Karpas-422 (cell line): ENCODE data around the gene APOM. TPM values are rescaled to one million over a fixed set of nuclear protein-coding genes. Genes with fewer than 3 reads are reported as not detected.

Source experiments
- DNase-seq: peaks from one replicate; pipeline ENCODE4 v3.0.0-alpha.2; 2015
- H2AFZ ChIP-seq: fragments of 200-600 bp; sonication (generic); 2 replicates; pipeline ENCODE4 v1.6.1; 2014; ENCODE audit warnings: antibody characterized with exemption, low read length, mixed read lengths
- H3K27ac ChIP-seq: fragments of 200-600 bp; sonication (generic); 2 replicates; pipeline ENCODE4 v1.5.1; 2014; ENCODE audit warnings: mild to moderate bottlenecking, low read length, moderate library complexity
- H3K27me3 ChIP-seq: fragments of 200-600 bp; sonication (generic); 2 replicates; pipeline ENCODE4 v1.6.1; 2014; ENCODE audit warnings: low read length, mixed read lengths
- H3K36me3 ChIP-seq: fragments of 200-600 bp; sonication (generic); 2 replicates; pipeline ENCODE4 v1.6.1; 2014; ENCODE audit warnings: low read length, mixed read lengths; ENCODE audit not compliant: insufficient read depth
- H3K4me1 ChIP-seq: fragments of 200-600 bp; sonication (generic); 2 replicates; pipeline ENCODE4 v1.6.1; 2014; ENCODE audit warnings: mild to moderate bottlenecking, low read length, mixed read lengths
- H3K4me2 ChIP-seq: fragments of 200-600 bp; sonication (generic); 2 replicates; pipeline ENCODE4 v1.6.1; 2014; ENCODE audit warnings: low read length, low read depth, mild to moderate bottlenecking; ENCODE audit not compliant: poor library complexity, severe bottlenecking
- H3K4me3 ChIP-seq: fragments of 200-600 bp; sonication (generic); 2 replicates; pipeline ENCODE4 v1.5.1; 2014; ENCODE audit warnings: mild to moderate bottlenecking, antibody characterized with exemption, low read length, mixed read lengths
- H3K79me2 ChIP-seq: fragments of 200-600 bp; sonication (generic); 2 replicates; pipeline ENCODE4 v1.6.1; 2014; ENCODE audit warnings: mild to moderate bottlenecking, low read length, mixed read lengths
- H3K9ac ChIP-seq: fragments of 200-600 bp; sonication (generic); 2 replicates; pipeline ENCODE4 v1.6.0; 2014; ENCODE audit warnings: low read length
- H3K9me2 ChIP-seq: fragments of 200-600 bp; sonication (generic), shearing (Covaris generic); replicated peaks from 2 replicates; pipeline ENCODE4 v1.6.0; 2014; ENCODE audit warnings: mild to moderate bottlenecking, low read length, moderate library complexity; ENCODE audit not compliant: insufficient read depth
- H3K9me3 ChIP-seq: fragments of 300-700, 200-600 bp; sonication (generic); 2 replicates; pipeline ENCODE4 v1.6.1; 2014; ENCODE audit warnings: low read length, mixed read lengths
- H4K20me1 ChIP-seq: fragments of 200-600 bp; sonication (generic); 2 replicates; pipeline ENCODE4 v1.6.1; 2014; ENCODE audit warnings: mild to moderate bottlenecking, antibody characterized with exemption, low read length, low read depth; ENCODE audit not compliant: insufficient read depth
- total RNA-seq: library from RNA; depleted of rRNA; stranded (reverse); fragments of >200 nt; shearing (Covaris generic); gene quantifications from 2 replicates; pipeline ENCODE4 v1.2.3, GENCODE V29; 2014; ENCODE audit warnings: low replicate concordance

Gene APOM
- total RNA-seq, 1 experiment from 2014 or later = 6.7 TPM

DNA sequence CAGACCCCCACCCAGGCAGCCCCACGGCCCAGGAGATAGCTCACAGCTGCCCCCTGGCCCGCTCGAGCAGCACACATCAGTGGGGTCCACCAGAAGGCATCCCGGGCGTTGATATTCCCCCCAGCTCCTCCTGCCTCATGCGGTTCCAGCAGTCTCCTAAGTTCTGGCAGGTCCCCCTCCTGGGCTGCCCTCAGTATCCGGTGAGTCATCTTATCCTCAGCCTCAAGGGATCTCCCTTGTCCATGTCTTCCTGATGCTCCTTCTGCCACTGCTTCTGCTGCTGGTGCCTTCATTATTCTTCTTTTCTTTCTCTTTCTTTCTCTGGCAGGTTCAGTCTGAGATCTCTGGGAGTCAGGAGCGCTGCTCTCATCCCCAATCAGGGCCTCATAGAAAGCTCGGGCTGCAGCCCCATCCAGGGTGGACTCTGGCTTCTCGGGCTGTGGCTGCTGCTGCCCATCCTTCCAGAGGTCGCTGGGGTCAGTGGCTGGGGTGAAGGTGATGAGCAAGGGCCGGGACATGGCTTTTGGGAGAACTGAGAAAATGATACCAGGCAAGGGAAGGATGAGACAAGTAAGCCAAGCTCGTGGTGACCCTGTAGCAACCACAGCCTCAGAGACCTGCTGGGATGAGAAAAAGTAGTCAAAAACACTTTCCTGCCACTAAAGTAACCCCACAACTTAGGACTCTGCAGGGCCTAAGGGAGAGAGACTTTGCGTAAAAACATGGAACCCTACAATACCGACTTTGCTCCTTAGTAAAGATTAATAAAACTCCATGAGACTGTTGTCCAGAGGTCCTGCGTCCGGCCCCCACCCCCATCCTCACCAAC is 8.5 kb downstream of the APOM start:
- Histone ChIP-seq H3K4me3 (peak overlapping the region; percentile 91), H3K9ac (peak overlapping the region; percentile 90), H4K20me1 (peaks cover 9% of the 10 kb centered on the region; the same call in 1 of the 2 replicates), H3K27ac (peak overlapping the region; percentile 89), H3K9me3 (no peaks in the 10 kb centered on the region), H3K79me2 (peaks cover 56% of the 10 kb centered on the region), H3K9me2 (no peaks in the 10 kb centered on the region), H3K27me3 (no peaks in the 10 kb centered on the region), H3K36me3 (peaks cover 21% of the 10 kb centered on the region), H3K4me1 (peaks cover 41% of the 10 kb centered on the region), H2AFZ (no peak overlapping the region), H3K4me2 (peak overlapping the region; percentile 89)
- DNase-seq = no peak

DNA sequence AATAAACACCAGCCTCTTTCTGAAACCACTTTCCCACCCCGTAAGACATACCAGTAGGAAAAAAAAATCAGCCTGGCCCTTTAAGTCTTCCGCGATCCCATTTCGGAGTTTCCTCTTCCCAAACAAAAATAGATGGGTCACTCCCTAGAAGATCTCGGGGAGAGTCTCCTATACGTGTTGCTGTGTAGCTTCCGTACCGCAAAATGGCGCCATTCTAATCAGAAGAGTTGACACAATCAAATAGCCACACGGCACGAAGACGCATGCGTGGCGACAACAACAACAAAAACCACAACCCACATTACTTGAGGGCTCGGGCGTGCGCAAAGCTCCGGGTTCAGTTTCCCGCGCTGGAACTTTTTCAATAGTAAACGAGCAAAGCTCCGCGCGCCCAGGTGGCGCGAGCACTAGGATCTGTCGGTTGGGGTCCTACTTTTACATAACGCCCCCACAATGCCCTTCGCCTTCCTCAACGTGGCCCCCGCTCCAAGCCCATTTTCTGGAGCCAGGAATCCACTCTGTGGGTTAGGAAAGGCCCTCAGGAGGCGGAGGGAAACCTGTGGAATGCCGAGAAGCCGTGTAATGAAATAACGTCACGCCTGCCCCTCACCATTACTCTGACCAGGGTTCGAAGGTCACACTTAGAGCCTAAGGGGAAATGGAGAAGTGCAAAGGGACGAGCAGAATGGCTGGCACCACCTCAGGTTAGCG is 9.3 kb downstream of the APOM start, which contains the start of gene GPANK1:
TSS of gene GPANK1 (minus strand) at position 208 of the 711 bp plus-strand sequence. CDS start 519 bp downstream, outside the sequence.
- H3K4me1 ChIP-seq = peaks cover 35% of the 10 kb centered on the region
- peak within 1 kb of the TSS; percentile 89 for H3K4me2 ChIP-seq
- peak within 1 kb of the TSS; percentile 89 for H3K27ac ChIP-seq
- H3K9ac ChIP-seq = peak within 1 kb of the TSS; percentile 90
- peak within 1 kb of the TSS; percentile 91 for H3K4me3 ChIP-seq
- H3K79me2 ChIP-seq = peaks cover 48% of the 10 kb centered on the region
- H2AFZ ChIP-seq = no peak within 1 kb of the TSS
- H3K9me3 ChIP-seq = no peaks in the 10 kb centered on the region
- no peaks in the 10 kb centered on the region for H3K27me3 ChIP-seq
- H3K36me3 ChIP-seq = peaks cover 25% of the 10 kb centered on the region
- DNase-seq = peak; percentile 97
- no peaks in the 10 kb centered on the region for H3K9me2 ChIP-seq
- H4K20me1 ChIP-seq = peaks cover 9% of the 10 kb centered on the region; the same call in 1 of the 2 replicates

DNA sequence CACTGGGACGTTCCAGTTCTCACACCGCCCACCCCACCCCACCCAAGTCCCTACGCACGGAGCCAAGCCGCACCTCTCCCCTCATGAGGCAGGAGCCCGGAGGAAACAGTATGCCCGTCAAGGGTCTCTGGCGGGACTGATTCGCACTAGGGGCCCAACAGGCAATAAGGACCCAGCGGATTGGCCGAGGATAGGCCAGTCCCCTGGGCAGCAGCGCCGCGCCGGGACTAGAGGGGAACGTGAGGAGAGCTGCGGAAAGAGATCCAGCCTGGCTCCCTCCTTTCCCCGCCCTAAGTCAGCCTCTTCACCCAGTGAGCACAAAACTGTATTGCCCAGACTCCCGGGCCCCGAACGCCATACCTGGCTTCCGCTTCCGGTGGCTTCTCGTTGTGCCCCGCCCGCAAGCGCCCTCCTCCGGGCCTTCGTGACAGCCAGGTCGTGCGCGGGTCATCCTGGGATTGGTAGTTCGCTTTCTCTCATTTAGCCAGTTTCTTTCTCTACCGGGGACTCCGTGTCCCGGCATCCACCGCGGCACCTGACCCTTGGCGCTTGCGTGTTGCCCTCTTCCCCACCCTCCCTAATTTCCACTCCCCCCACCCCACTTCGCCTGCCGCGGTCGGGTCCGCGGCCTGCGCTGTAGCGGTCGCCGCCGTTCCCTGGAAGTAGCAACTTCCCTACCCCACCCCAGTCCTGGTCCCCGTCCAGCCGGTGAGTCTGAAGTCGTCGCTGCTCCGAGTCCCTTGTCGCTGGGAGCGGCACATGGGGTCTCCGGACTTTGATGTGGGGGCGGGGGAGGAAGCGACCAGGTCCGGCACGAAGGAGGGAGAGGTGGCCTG is 10.0 kb downstream of the APOM start, which contains the start of gene CSNK2B:
TSS of gene CSNK2B (plus strand) at position 580 of the 836 bp plus-strand sequence. CDS start 752 bp downstream, outside the sequence.
- Histone ChIP-seq H3K4me3 (peak within 1 kb of the TSS; percentile 91), H3K9me2 (no peaks in the 10 kb centered on the region), H2AFZ (no peak within 1 kb of the TSS), H3K4me1 (peaks cover 34% of the 10 kb centered on the region), H3K27me3 (no peaks in the 10 kb centered on the region), H3K4me2 (peak within 1 kb of the TSS; percentile 89), H3K9me3 (no peaks in the 10 kb centered on the region), H3K79me2 (peaks cover 44% of the 10 kb centered on the region), H3K36me3 (peaks cover 27% of the 10 kb centered on the region), H3K9ac (peak within 1 kb of the TSS; percentile 94), H4K20me1 (peaks cover 9% of the 10 kb centered on the region; the same call in 1 of the 2 replicates), H3K27ac (peak within 1 kb of the TSS; percentile 89)
- peak; percentile 99 for DNase-seq

DNA sequence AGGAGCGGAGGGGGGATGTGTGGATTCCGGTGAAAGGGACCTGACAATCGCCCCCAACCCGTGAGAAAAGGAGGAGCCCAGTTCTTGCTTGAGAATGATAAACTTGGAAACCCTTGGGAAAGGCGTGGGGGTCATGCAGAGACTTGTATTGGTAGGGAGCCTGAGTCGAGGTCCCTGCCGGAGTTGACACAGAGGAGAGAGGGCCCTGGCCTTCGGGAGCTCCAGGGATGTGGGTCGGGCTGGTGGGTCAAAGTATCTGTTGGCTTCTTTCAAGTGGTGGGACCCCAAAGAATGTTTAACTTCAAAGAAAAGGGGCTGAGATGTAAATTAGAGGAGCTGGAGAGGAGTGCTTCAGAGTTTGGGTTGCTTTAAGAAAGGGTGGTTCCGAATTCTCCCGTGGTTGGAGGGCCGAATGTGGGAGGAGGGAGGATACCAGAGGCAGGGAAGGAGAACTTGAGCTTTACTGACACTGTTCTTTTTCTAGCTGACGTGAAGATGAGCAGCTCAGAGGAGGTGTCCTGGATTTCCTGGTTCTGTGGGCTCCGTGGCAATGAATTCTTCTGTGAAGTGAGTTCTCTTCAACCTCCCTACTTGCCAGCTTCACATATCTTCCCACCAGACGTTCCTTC is 10.8 kb downstream of the APOM start:
- H2AFZ ChIP-seq = no peak overlapping the region
- peaks cover 31% of the 10 kb centered on the region for H3K36me3 ChIP-seq
- H3K79me2 ChIP-seq = peaks cover 44% of the 10 kb centered on the region

DNA sequence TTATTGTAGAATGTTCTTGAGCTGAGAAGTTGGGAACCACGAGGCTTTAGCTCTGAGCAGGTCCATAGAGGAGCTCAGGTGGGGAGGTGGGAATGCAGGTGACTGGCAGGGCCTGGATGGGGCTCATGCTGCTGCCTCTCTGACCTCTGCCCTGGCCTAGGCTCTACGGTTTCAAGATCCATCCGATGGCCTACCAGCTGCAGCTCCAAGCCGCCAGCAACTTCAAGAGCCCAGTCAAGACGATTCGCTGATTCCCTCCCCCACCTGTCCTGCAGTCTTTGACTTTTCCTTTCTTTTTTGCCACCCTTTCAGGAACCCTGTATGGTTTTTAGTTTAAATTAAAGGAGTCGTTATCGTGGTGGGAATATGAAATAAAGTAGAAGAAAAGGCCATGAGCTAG is 14.0 kb downstream of the APOM start, which contains the start of gene LY6G5B:
TSS of gene LY6G5B (plus strand) at position 301 of the 400 bp plus-strand sequence. CDS start 975 bp downstream, outside the sequence.
- Histone ChIP-seq H3K9ac (no peak within 1 kb of the TSS), H3K79me2 (peaks cover 28% of the 10 kb centered on the region), H3K36me3 (peaks cover 33% of the 10 kb centered on the region)

More for the DNA sequence above, 10.8 kb downstream of the APOM start:
- DNase-seq = no peak
- no peaks in the 10 kb centered on the region for H3K9me2 ChIP-seq
- H3K9me3 ChIP-seq = no peaks in the 10 kb centered on the region
- H3K4me3 ChIP-seq = peak overlapping the region; percentile 91
- peaks cover 29% of the 10 kb centered on the region for H3K4me1 ChIP-seq
- H3K4me2 ChIP-seq = peak overlapping the region; percentile 85
- H4K20me1 ChIP-seq = peaks cover 9% of the 10 kb centered on the region; the same call in 1 of the 2 replicates
- no peaks in the 10 kb centered on the region for H3K27me3 ChIP-seq
- H3K27ac ChIP-seq = peak overlapping the region; percentile 40
- peak overlapping the region; percentile 94 for H3K9ac ChIP-seq

DNA sequence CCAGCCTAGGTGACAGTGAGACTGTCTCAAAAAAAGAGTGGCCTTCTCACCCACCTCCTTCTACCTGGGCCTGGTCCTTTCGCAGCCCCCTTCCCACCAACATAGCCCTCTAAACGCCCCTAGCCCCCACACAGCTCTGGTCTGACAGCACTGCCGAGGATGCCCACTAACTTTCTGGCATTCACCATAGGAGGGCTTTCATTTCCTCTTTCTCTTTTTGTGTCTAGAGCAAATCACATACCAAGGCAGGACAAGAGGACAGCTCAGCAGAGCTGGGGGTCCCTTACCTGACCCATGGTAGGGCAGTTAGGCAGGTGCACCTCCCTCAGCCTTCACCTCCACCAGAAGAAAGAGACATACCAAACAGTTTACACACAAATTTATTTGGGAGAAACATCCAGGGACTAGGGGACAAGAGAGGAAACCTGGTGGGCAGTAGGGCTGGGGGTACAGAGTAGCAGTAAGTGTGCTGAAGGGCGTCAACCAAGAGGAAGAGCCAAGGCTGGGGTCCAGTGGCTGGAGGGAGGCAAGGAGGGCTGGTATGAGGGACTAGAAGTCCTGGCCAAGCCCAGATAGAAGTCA is 20.7 kb downstream of the APOM start:
- Histone ChIP-seq H3K27me3 (no peaks in the 10 kb centered on the region), H3K4me1 (peaks cover 11% of the 10 kb centered on the region), H3K4me3 (no peak overlapping the region), H2AFZ (no peak overlapping the region), H3K27ac (no peak overlapping the region), H3K9me2 (no peaks in the 10 kb centered on the region), H3K9me3 (no peaks in the 10 kb centered on the region), H3K9ac (no peak overlapping the region), H3K79me2 (no peaks in the 10 kb centered on the region), H3K36me3 (peaks cover 5% of the 10 kb centered on the region; the same call in 1 of the 2 replicates), H3K4me2 (no peak overlapping the region), H4K20me1 (no peaks in the 10 kb centered on the region)
- peak; percentile 64 for DNase-seq

More for the DNA sequence above, 14.0 kb downstream of the APOM start, which contains the start of gene LY6G5B:
- Histone ChIP-seq H3K4me1 (peaks cover 10% of the 10 kb centered on the region), H4K20me1 (peaks cover 9% of the 10 kb centered on the region; the same call in 1 of the 2 replicates), H2AFZ (no peak within 1 kb of the TSS), H3K27me3 (no peaks in the 10 kb centered on the region), H3K4me3 (no peak within 1 kb of the TSS), H3K9me3 (no peaks in the 10 kb centered on the region), H3K27ac (no peak within 1 kb of the TSS), H3K9me2 (no peaks in the 10 kb centered on the region), H3K4me2 (no peak within 1 kb of the TSS)
- no peak for DNase-seq

DNA sequence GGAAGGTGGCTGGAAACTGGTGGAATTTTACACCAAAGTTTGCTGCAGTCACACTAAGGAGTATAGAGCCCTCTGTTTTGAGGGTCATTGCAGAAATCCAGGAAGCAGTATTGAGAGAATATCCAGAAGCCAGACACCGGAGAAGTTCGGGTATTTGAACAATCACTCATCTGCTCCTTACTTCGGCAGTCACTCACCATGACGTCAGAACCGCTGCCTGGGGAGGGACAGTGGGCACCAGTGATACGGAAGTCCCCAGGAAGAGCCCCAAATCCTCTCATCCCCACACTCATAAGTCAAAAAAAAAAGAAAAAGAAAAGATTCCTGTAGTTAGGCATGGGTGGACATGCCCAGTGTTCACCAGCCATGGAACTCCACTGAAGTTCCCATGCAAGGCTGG is 21.2 kb downstream of the APOM start:
- H3K4me1 ChIP-seq = peaks cover 14% of the 10 kb centered on the region
- peaks cover 3% of the 10 kb centered on the region; the same call in 1 of the 2 replicates for H3K36me3 ChIP-seq
- no peak overlapping the region for H3K4me3 ChIP-seq
- H3K9ac ChIP-seq = no peak overlapping the region
- H3K9me3 ChIP-seq = no peaks in the 10 kb centered on the region
- no peaks in the 10 kb centered on the region for H3K79me2 ChIP-seq
- no peak overlapping the region for H3K27ac ChIP-seq
- H4K20me1 ChIP-seq = no peaks in the 10 kb centered on the region
- no peak overlapping the region for H3K4me2 ChIP-seq
- H3K9me2 ChIP-seq = no peaks in the 10 kb centered on the region
- no peaks in the 10 kb centered on the region for H3K27me3 ChIP-seq
- H2AFZ ChIP-seq = no peak overlapping the region
- no peak for DNase-seq
